Naive thymus-derived CD8-positive, alpha-beta T cell (primary cell): ENCODE data around the gene NDUFAF7. TPM values are rescaled to one million over a fixed set of nuclear protein-coding genes. Genes with fewer than 3 reads are reported as not detected.

ENCODE experiments used
- ATAC-seq, 2 donors: fragments of 150-1000 bp; cut with Tn5 transposase in 1 of 2; sonication (Bioruptor Pico), chemical (Tn5 transposase) in 1 of 2; 1 replicate in 1 of 2; 2 replicates in 1 of 2; pipeline ENCODE4 v1.10.0; 2021; ENCODE audit warnings: mild to moderate bottlenecking in 2 of 2, moderate library complexity in 2 of 2
- POLR2A ChIA-PET: fragments of 350-600 bp; sonication (Branson Sonifier 250); formaldehyde crosslinking; loops from one replicate; lab custom pipeline; 2021; ENCODE audit warnings: antibody characterized with exemption; lab: Charles Lee
- DNase-seq, 10 donors: peaks; one replicate each; pipeline versions ENCODE4 v3.0.0 to v3.0.0-alpha.2; 2020 to 2022
- H3K27ac Mint-ChIP-seq, 10 donors: one replicate each; pipeline ENCODE4 v1.8.0; 2020 to 2022; ENCODE audit warnings: mild to moderate bottlenecking in 10 of 10, mixed read lengths in 10 of 10, moderate library complexity in 4 of 10, inconsistent platforms in 1 of 10
- H3K27me3 Mint-ChIP-seq, 5 donors: one replicate each; pipeline ENCODE4 v1.8.0; 2021 to 2022; ENCODE audit warnings: mixed read lengths in 5 of 5
- H3K36me3 Mint-ChIP-seq, 3 donors: one replicate each; pipeline ENCODE4 v1.8.0; 2020 to 2022; ENCODE audit warnings: mixed read lengths in 3 of 3, mild to moderate bottlenecking in 2 of 3, inconsistent platforms in 1 of 3
- H3K4me1 Mint-ChIP-seq, 4 donors: one replicate each; pipeline ENCODE4 v1.8.0; 2021 to 2022; ENCODE audit warnings: mixed read lengths in 4 of 4
- H3K4me3 Mint-ChIP-seq, 10 donors: one replicate each; pipeline ENCODE4 v1.8.0; 2020 to 2022; ENCODE audit warnings: mild to moderate bottlenecking in 10 of 10, mixed read lengths in 10 of 10, moderate library complexity in 6 of 10, inconsistent platforms in 1 of 10
- H3K9me3 Mint-ChIP-seq, 9 donors: one replicate each; pipeline ENCODE4 v1.8.0; 2020 to 2022; ENCODE audit warnings: mixed read lengths in 9 of 9, mild to moderate bottlenecking in 3 of 9, inconsistent platforms in 1 of 9, moderate library complexity in 1 of 9
- polyA plus RNA-seq, 3 donors: library from polyadenylated mRNA; unstranded; fragments of 300-500 nt; fragmentation: Illumina TruSeq; gene quantifications; one replicate each; pipeline ENCODE4 v1.2.3, GENCODE V29; 2021
- total RNA-seq, 8 experiments: library from RNA in 2 of 8; stranded (reverse) in 2 of 8; gene quantifications; one replicate each; pipeline ENCODE4 v1.2.3 and lab custom pipeline; 2021 to 2026

NDUFAF7 gene
- total and polyA plus RNA-seq, 5 experiments from 2014 or later, result 5.7 to 35.2 (median 9.5) TPM

GRCh38 chr2:37295469-37296073 lies 64.1 kb downstream of the NDUFAF7 start:
- ATAC-seq (no peak), DNase-seq (no peak)
- Mint-ChIP-seq H3K27ac (peak overlapping the region in 2 of 10 donors; percentile 13), H3K27me3 (no peaks in the 10 kb centered on the region), H3K4me1 (peaks cover 8 to 25% (median 12%) of the 10 kb centered on the region in 4 donors), H3K9me3 (no peaks in the 10 kb centered on the region), H3K4me3 (peak overlapping the region in 1 of 10 donors; percentile 15), H3K36me3 (peaks cover 5 to 27% (median 16%) of the 10 kb centered on the region in 3 donors)
- POLR2A ChIA-PET, result no interaction called here

DNA sequence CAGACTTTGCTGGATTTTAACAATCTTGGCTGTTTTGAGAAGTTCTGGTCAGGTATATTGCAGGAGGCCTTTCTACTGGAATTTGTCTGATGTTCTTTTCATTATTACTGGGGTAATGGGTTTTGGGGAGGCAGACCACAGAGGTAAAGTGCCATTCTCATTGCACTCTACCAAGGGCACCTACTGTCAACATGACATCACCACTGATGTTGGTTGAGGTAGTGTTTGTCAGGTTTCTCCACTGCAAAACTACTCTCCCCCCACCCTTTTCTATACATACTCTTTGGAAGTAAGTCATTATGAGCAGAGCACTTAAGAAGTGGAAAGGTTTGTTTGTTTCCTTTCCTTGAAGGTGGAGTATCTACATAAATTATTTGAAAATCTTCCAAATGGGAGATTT lies 66.2 kb downstream of the NDUFAF7 start:
- peaks cover 5 to 28% (median 20%) of the 10 kb centered on the region in 4 donors for H3K4me1 Mint-ChIP-seq
- H3K9me3 Mint-ChIP-seq, result no peaks in the 10 kb centered on the region
- no peak overlapping the region for H3K4me3 Mint-ChIP-seq
- no peaks in the 10 kb centered on the region for H3K27me3 Mint-ChIP-seq
- no peak overlapping the region for H3K27ac Mint-ChIP-seq
- H3K36me3 Mint-ChIP-seq, result peaks cover 5 to 9% (median 6%) of the 10 kb centered on the region in 3 donors
- no peak for DNase-seq
- POLR2A ChIA-PET, result no interaction called here
- ATAC-seq, result no peak

Other genes starting within 250 kb of the NDUFAF7 start
- 10 to 100 TPM; 36.6 to 40.2 TPM for gene HEATR5B, start 147.3 kb upstream of the NDUFAF7 start, total RNA-seq
- gene HEATR5B, start 147.3 kb upstream of the NDUFAF7 start, polyA plus RNA-seq, result 10 to 100 TPM in 1 of 3 donors, 1 to 10 TPM in 2; 5.1 to 10.1 (median 7.1) TPM
- 10 to 100 TPM; 15.3 to 16.8 TPM for gene GPATCH11, start 147.1 kb upstream of the NDUFAF7 start, total RNA-seq
- 1 to 10 TPM; 6.7 to 9.6 (median 9.5) TPM for gene GPATCH11, start 147.1 kb upstream of the NDUFAF7 start, polyA plus RNA-seq
- gene EIF2AK2, start 74.7 kb upstream of the NDUFAF7 start, total RNA-seq, result 10 to 100 TPM; 24.4 to 31.1 TPM
- 10 to 100 TPM; 18.8 to 28.8 (median 21.6) TPM for gene EIF2AK2, start 74.7 kb upstream of the NDUFAF7 start, polyA plus RNA-seq
- gene SULT6B1, start 43.0 kb upstream of the NDUFAF7 start, total RNA-seq, result not detected
- gene SULT6B1, start 43.0 kb upstream of the NDUFAF7 start, polyA plus RNA-seq, result not detected
- gene CEBPZOS, start 35.2 kb upstream of the NDUFAF7 start, total RNA-seq, result 10 to 100 TPM; 42.3 to 45.4 TPM
- gene CEBPZOS, start 35.2 kb upstream of the NDUFAF7 start, polyA plus RNA-seq, result 10 to 100 TPM; 43.0 to 44.5 (median 43.8) TPM
- gene CEBPZ, start 62 bp upstream of the NDUFAF7 start, total RNA-seq, result 10 to 100 TPM; 88.4 to 98.5 TPM
- gene CEBPZ, start 62 bp upstream of the NDUFAF7 start, polyA plus RNA-seq, result 10 to 100 TPM; 24.3 to 37.8 (median 25.7) TPM
- 10 to 100 TPM; 47.3 to 50.2 TPM for gene PRKD3, start 93.2 kb downstream of the NDUFAF7 start, total RNA-seq
- gene PRKD3, start 93.2 kb downstream of the NDUFAF7 start, polyA plus RNA-seq, result 10 to 100 TPM; 22.9 to 26.5 (median 25.0) TPM
- gene QPCT, start 113.0 kb downstream of the NDUFAF7 start, total RNA-seq, result under 1 TPM in 1 of 2 experiments, not detected in 1; 0.52 TPM
- gene QPCT, start 113.0 kb downstream of the NDUFAF7 start, polyA plus RNA-seq, result under 1 TPM in 2 of 3 donors, not detected in 1; 0.20 to 0.50 TPM